BE2C (cell line): ENCODE data around the gene TAPBP.
"Not testable (repeated sequence)": the region's sequence is repeated elsewhere in the genome, so short reads cannot be mapped to it uniquely, and the experiment has no call there.

Experiments
- DNase-seq: peaks from one replicate; pipeline ENCODE4 v3.0.0-alpha.2; 2020
- H3K27me3 ChIP-seq: fragments of 250-450 bp; sonication (Bioruptor Pico); 2 replicates; pipeline ENCODE4 v1.5.1; 2020; ENCODE audit warnings: mild to moderate bottlenecking
- H3K36me3 ChIP-seq: fragments of 250-450 bp; sonication (Bioruptor Pico); 2 replicates; pipeline ENCODE4 v1.5.1; 2020; ENCODE audit warnings: mild to moderate bottlenecking
- H3K4me1 ChIP-seq: fragments of 250-450 bp; sonication (Bioruptor Pico); 2 replicates; pipeline ENCODE4 v1.5.1; 2020
- H3K4me3 ChIP-seq: 2 replicates; pipeline ENCODE4 v1.5.1; 2011; ENCODE audit warnings: low read depth, low read length
- H3K9me3 ChIP-seq: fragments of 250-450 bp; sonication (Bioruptor Pico); 2 replicates; pipeline ENCODE4 v1.5.1; 2020
- TF ChIP-seq, protein P1 (sequence below): IDR thresholded peaks from 2 replicates; pipeline ENCODE4 v1.5.1; 2012; ENCODE audit warnings: mild to moderate bottlenecking, low read depth, low read length

The TAPBP gene

GRCh38 chr6:33279257-33279695 lies 34.6 kb downstream of the TAPBP start:
- TF ChIP-seq, protein P1, sequence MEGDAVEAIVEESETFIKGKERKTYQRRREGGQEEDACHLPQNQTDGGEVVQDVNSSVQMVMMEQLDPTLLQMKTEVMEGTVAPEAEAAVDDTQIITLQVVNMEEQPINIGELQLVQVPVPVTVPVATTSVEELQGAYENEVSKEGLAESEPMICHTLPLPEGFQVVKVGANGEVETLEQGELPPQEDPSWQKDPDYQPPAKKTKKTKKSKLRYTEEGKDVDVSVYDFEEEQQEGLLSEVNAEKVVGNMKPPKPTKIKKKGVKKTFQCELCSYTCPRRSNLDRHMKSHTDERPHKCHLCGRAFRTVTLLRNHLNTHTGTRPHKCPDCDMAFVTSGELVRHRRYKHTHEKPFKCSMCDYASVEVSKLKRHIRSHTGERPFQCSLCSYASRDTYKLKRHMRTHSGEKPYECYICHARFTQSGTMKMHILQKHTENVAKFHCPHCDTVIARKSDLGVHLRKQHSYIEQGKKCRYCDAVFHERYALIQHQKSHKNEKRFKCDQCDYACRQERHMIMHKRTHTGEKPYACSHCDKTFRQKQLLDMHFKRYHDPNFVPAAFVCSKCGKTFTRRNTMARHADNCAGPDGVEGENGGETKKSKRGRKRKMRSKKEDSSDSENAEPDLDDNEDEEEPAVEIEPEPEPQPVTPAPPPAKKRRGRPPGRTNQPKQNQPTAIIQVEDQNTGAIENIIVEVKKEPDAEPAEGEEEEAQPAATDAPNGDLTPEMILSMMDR, result no peak
- no peaks in the 10 kb centered on the region for H3K27me3 ChIP-seq
- no peak overlapping the region for H3K4me3 ChIP-seq
- no peak for DNase-seq
- H3K4me1 ChIP-seq, result no peaks in the 10 kb centered on the region
- no peaks in the 10 kb centered on the region for H3K9me3 ChIP-seq
- H3K36me3 ChIP-seq, result peaks cover 68% of the 10 kb centered on the region

- Histone ChIP-seq H3K4me3 (no peak overlapping the region), H3K4me1 (no peaks in the 10 kb centered on the region), H3K9me3 (no peaks in the 10 kb centered on the region), H3K27me3 (no peaks in the 10 kb centered on the region), H3K36me3 (peaks cover 72% of the 10 kb centered on the region)
- DNase-seq, result no peak
- TF ChIP-seq, protein P1, result no peak
Measured at GRCh38 chr6:33278810-33279209, 35.1 kb downstream of the TAPBP start.

GRCh38 chr6:33278392-33278741 lies 35.5 kb downstream of the TAPBP start:
- no peak overlapping the region for H3K4me3 ChIP-seq
- no peaks in the 10 kb centered on the region for H3K27me3 ChIP-seq
- H3K4me1 ChIP-seq, result no peaks in the 10 kb centered on the region
- DNase-seq, result no peak
- peaks cover 72% of the 10 kb centered on the region for H3K36me3 ChIP-seq
- H3K9me3 ChIP-seq, result no peaks in the 10 kb centered on the region
- TF ChIP-seq, protein P1, result no peak

GRCh38 chr6:33277663-33278391 lies 36.1 kb downstream of the TAPBP start:
- TF ChIP-seq, protein P1, result no peak
- H3K4me1 ChIP-seq, result no peaks in the 10 kb centered on the region
- H3K4me3 ChIP-seq, result peak overlapping the region; percentile 61
- peaks cover 75% of the 10 kb centered on the region for H3K36me3 ChIP-seq
- DNase-seq, result no peak
- H3K9me3 ChIP-seq, result no peaks in the 10 kb centered on the region
- no peaks in the 10 kb centered on the region for H3K27me3 ChIP-seq

GRCh38 chr6:33276864-33277662 lies 36.8 kb downstream of the TAPBP start, which contains the start of gene B3GALT4:
B3GALT4 (plus strand) TSS chr6:33277123; CDS start chr6:33277420, 297 bp downstream.
- H3K36me3 ChIP-seq, result peaks cover 78% of the 10 kb centered on the region
- no peaks in the 10 kb centered on the region for H3K27me3 ChIP-seq
- DNase-seq, result peak; percentile 87
- H3K9me3 ChIP-seq, result no peaks in the 10 kb centered on the region
- TF ChIP-seq, protein P1, result peak; percentile 44
- peak within 1 kb of the TSS; percentile 61 for H3K4me3 ChIP-seq
- no peaks in the 10 kb centered on the region for H3K4me1 ChIP-seq

DNA sequence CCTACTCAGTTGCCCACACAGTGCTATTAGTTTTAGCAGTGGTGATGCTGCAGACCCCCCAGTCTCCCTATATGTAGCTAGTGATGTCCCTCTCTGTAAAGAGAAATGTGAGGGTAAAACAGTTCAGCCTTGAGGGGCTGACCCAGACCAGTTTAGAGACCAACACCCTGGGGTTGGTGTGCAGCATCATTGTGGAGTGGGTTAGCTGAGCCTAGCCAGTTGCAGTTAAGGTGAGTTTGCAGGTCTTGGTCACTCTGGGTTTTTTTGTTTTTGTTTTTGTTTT lies 37.4 kb downstream of the TAPBP start:
- H3K4me3 ChIP-seq, result peak overlapping the region; percentile 61
- H3K9me3 ChIP-seq, result no peaks in the 10 kb centered on the region
- H3K36me3 ChIP-seq, result peaks cover 78% of the 10 kb centered on the region
- no peaks in the 10 kb centered on the region for H3K27me3 ChIP-seq
- DNase-seq, result no peak
- TF ChIP-seq, protein P1, result no peak
- no peaks in the 10 kb centered on the region for H3K4me1 ChIP-seq

DNA sequence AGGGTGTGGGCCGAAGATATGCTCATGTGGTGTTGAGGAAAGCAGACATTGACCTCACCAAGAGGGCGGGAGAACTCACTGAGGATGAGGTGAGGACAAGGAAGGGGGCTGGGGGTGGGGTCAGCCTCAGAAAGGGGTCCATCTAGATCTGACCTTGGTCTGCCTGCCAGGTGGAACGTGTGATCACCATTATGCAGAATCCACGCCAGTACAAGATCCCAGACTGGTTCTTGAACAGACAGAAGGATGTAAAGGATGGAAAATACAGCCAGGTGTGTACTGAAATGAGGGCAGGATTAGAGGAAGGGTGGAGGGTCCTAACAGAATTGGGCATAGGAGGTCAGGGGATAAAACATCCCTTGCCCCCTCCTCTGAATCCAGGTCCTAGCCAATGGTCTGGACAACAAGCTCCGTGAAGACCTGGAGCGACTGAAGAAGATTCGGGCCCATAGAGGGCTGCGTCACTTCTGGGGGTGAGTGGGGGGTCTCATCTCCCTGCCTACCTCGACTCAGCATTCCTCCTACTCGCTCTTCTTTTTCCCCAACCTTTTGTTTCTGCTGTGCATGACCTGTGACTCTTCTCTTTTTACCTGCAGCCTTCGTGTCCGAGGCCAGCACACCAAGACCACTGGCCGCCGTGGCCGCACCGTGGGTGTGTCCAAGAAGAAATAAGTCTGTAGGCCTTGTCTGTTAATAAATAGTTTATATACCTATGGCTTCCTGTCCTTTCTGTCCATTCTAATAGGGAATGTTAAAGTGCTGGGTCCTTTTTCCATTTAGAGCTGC lies 37.9 kb downstream of the TAPBP start:
- H3K27me3 ChIP-seq, H3K4me1 ChIP-seq, DNase-seq, H3K9me3 ChIP-seq: not testable (repeated sequence)
- H3K4me3 ChIP-seq, result peak overlapping the region; percentile 92
- peaks cover 78% of the 10 kb centered on the region for H3K36me3 ChIP-seq
